ENCODE data around the gene TBX5. TPM values are rescaled to one million over a fixed set of nuclear protein-coding genes. Genes with fewer than 3 reads are reported as not detected.
A peak's percentile ranks its signal among the peaks of the same experiment; 100 is the strongest.

The TBX5 gene
- total and polyA plus RNA-seq, 2 experiments from 2014 or later: 0.21 TPM; not detected in 1

DNA sequence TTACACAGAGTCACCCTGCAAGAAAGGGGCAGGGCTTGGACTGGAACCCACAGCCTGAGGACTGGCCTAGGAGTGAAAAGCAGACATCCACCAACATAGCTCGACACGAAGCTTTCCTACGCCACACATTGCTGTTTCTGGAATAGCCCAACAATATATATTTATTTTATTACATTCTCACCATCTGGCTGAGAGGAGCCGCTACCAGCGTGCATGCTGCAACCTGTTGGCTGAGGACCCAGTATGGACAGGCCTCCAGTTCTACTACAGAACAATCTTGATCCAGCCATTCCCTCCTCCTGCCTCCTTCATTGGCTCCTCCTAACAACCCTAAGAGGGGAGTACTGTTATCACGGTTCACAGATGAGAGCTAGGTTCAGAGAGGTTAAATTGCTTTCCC, 35.6 kb upstream of the TBX5 start:
- Histone ChIP-seq H2AFZ (no peak overlapping the region), H3K36me3 (ENCODE audit: insufficient read depth) (no peaks in the 10 kb centered on the region; the same call in 1 of the 2 replicates), H3K4me1 (ENCODE audit: insufficient read depth) (peaks cover 45% of the 10 kb centered on the region), H4K20me1 (replicated peaks; ENCODE audit: insufficient read depth) (peaks cover 60% of the 10 kb centered on the region), H3K4me3 (no peak overlapping the region), H3K79me2 (replicated peaks; ENCODE audit: insufficient read depth) (no peaks in the 10 kb centered on the region), H3K27me3 (ENCODE audit: insufficient read depth) (peaks cover 100% of the 10 kb centered on the region), H3K27ac (ENCODE audit: low read depth) (no peak overlapping the region), H3K9me2 (ENCODE audit: insufficient read depth) (no peaks in the 10 kb centered on the region), H3K4me2 (no peak overlapping the region), H3F3A (replicated peaks; ENCODE audit: low read depth) (peaks cover 36% of the 10 kb centered on the region)
- Mint-ChIP-seq H3K27me3 (ENCODE audit: insufficient read depth, low read depth, poor library complexity) (peaks cover 100% of the 10 kb centered on the region), H3K27ac (no peak overlapping the region), H3K36me3 (ENCODE audit: low read depth) (peaks cover 2% of the 10 kb centered on the region), H3K4me3 (no peak overlapping the region), H3K4me1 (peaks cover 43% of the 10 kb centered on the region), H3K9me3 (peaks cover 8% of the 10 kb centered on the region; the same call in 2 of the 3 replicates)
- TF ChIP-seq EZH2phosphoT487 (IDR thresholded peaks at IDR 0.05; ENCODE audit: unreplicated experiment) (no peak), NANOG (IDR thresholded peaks at IDR 0.05; ENCODE audit: borderline replicate concordance) (no peak), STAT1 (IDR thresholded peaks at IDR 0.05; ENCODE audit: unreplicated experiment) (no peak), ZNF114 (CRISPR knock-in tag; IDR thresholded peaks at IDR 0.05) (no peak)
- TF ChIP-seq, protein P1, sequence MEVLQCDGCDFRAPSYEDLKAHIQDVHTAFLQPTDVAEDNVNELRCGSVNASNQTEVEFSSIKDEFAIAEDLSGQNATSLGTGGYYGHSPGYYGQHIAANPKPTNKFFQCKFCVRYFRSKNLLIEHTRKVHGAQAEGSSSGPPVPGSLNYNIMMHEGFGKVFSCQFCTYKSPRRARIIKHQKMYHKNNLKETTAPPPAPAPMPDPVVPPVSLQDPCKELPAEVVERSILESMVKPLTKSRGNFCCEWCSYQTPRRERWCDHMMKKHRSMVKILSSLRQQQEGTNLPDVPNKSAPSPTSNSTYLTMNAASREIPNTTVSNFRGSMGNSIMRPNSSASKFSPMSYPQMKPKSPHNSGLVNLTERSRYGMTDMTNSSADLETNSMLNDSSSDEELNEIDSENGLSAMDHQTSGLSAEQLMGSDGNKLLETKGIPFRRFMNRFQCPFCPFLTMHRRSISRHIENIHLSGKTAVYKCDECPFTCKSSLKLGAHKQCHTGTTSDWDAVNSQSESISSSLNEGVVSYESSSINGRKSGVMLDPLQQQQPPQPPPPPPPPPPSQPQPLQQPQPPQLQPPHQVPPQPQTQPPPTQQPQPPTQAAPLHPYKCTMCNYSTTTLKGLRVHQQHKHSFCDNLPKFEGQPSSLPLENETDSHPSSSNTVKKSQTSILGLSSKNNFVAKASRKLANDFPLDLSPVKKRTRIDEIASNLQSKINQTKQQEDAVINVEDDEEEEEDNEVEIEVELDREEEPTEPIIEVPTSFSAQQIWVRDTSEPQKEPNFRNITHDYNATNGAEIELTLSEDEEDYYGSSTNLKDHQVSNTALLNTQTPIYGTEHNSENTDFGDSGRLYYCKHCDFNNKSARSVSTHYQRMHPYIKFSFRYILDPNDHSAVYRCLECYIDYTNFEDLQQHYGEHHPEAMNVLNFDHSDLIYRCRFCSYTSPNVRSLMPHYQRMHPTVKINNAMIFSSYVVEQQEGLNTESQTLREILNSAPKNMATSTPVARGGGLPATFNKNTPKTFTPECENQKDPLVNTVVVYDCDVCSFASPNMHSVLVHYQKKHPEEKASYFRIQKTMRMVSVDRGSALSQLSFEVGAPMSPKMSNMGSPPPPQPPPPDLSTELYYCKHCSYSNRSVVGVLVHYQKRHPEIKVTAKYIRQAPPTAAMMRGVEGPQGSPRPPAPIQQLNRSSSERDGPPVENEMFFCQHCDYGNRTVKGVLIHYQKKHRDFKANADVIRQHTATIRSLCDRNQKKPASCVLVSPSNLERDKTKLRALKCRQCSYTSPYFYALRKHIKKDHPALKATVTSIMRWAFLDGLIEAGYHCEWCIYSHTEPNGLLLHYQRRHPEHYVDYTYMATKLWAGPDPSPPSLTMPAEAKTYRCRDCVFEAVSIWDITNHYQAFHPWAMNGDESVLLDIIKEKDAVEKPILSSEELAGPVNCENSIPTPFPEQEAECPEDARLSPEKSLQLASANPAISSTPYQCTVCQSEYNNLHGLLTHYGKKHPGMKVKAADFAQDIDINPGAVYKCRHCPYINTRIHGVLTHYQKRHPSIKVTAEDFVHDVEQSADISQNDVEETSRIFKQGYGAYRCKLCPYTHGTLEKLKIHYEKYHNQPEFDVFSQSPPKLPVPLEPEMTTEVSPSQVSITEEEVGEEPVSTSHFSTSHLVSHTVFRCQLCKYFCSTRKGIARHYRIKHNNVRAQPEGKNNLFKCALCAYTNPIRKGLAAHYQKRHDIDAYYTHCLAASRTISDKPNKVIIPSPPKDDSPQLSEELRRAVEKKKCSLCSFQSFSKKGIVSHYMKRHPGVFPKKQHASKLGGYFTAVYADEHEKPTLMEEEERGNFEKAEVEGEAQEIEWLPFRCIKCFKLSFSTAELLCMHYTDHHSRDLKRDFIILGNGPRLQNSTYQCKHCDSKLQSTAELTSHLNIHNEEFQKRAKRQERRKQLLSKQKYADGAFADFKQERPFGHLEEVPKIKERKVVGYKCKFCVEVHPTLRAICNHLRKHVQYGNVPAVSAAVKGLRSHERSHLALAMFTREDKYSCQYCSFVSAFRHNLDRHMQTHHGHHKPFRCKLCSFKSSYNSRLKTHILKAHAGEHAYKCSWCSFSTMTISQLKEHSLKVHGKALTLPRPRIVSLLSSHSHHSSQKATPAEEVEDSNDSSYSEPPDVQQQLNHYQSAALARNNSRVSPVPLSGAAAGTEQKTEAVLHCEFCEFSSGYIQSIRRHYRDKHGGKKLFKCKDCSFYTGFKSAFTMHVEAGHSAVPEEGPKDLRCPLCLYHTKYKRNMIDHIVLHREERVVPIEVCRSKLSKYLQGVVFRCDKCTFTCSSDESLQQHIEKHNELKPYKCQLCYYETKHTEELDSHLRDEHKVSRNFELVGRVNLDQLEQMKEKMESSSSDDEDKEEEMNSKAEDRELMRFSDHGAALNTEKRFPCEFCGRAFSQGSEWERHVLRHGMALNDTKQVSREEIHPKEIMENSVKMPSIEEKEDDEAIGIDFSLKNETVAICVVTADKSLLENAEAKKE (CRISPR knock-in tag; IDR thresholded peaks at IDR 0.05): no peak
- no peak for ATAC-seq
- DNase-seq (ENCODE audit: low spot score): no peak

DNA sequence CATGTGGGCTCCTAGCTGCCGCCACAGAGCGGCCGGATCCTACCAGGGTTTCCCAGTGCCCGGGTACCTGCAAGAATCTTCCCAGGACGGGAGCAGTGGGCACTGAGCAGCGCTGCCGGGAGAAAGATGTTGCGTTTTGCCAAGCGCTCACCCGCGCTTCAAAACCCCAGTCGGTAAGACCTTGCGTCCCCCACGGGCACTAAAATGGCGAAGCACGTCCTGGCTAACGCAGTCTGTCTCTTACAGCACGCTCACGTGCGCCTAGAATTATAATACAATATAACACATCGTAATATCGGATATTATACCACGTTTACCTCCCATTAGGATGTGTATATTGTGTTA, 35.1 kb upstream of the TBX5 start:
- no peak overlapping the region for H2AFZ ChIP-seq

More for the DNA sequence above, 35.1 kb upstream of the TBX5 start:
- Histone ChIP-seq H3K36me3 (ENCODE audit: insufficient read depth) (no peaks in the 10 kb centered on the region; the same call in 1 of the 2 replicates), H3K27ac (ENCODE audit: low read depth) (no peak overlapping the region), H3K4me3 (peak overlapping the region; percentile 34; the same call in 1 of the 2 replicates), H3K4me2 (peak overlapping the region; percentile 67), H3F3A (replicated peaks; ENCODE audit: low read depth) (peaks cover 36% of the 10 kb centered on the region), H3K79me2 (replicated peaks; ENCODE audit: insufficient read depth) (no peaks in the 10 kb centered on the region), H3K9me2 (ENCODE audit: insufficient read depth) (no peaks in the 10 kb centered on the region), H3K4me1 (ENCODE audit: insufficient read depth) (peaks cover 45% of the 10 kb centered on the region), H3K27me3 (ENCODE audit: insufficient read depth) (peaks cover 100% of the 10 kb centered on the region), H4K20me1 (replicated peaks; ENCODE audit: insufficient read depth) (peaks cover 54% of the 10 kb centered on the region)
- peaks cover 5% of the 10 kb centered on the region for H3K36me3 Mint-ChIP-seq (ENCODE audit: low read depth)
- no peak; the same call in 2 of the 3 replicates for ATAC-seq
- no peak overlapping the region for H3K27ac Mint-ChIP-seq
- H3K9me3 Mint-ChIP-seq: peaks cover 13% of the 10 kb centered on the region; the same call in 2 of the 3 replicates
- peak; percentile 89 for TF ChIP-seq EZH2 (IDR thresholded peaks at IDR 0.05; ENCODE audit: low read depth, unreplicated experiment)
- TF ChIP-seq EZH2phosphoT487 (IDR thresholded peaks at IDR 0.05; ENCODE audit: unreplicated experiment): peak; percentile 57
- TF ChIP-seq, protein P2, sequence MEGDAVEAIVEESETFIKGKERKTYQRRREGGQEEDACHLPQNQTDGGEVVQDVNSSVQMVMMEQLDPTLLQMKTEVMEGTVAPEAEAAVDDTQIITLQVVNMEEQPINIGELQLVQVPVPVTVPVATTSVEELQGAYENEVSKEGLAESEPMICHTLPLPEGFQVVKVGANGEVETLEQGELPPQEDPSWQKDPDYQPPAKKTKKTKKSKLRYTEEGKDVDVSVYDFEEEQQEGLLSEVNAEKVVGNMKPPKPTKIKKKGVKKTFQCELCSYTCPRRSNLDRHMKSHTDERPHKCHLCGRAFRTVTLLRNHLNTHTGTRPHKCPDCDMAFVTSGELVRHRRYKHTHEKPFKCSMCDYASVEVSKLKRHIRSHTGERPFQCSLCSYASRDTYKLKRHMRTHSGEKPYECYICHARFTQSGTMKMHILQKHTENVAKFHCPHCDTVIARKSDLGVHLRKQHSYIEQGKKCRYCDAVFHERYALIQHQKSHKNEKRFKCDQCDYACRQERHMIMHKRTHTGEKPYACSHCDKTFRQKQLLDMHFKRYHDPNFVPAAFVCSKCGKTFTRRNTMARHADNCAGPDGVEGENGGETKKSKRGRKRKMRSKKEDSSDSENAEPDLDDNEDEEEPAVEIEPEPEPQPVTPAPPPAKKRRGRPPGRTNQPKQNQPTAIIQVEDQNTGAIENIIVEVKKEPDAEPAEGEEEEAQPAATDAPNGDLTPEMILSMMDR (conservative IDR thresholded peaks at IDR 0.05; ENCODE audit: low read depth in 2 of 2): no peak
- no peak for TF ChIP-seq ZNF114 (CRISPR knock-in tag; IDR thresholded peaks at IDR 0.05)
- peaks cover 43% of the 10 kb centered on the region for H3K4me1 Mint-ChIP-seq
- H3K4me3 Mint-ChIP-seq: peak overlapping the region; percentile 28; the same call in 2 of the 3 replicates
- DNase-seq (ENCODE audit: low spot score): peak; percentile 41
- H3K27me3 Mint-ChIP-seq (ENCODE audit: insufficient read depth, low read depth, poor library complexity): peaks cover 100% of the 10 kb centered on the region
